SK-N-SH treated with all-trans-retinoic acid at 6 μM for 48 hours (cell line): ENCODE results near the gene USP40.

Source experiments
- PATZ1 ChIP-seq: fragments of 250-450 bp; sonication (Bioruptor Pico); IDR thresholded peaks from 2 replicates; pipeline ENCODE4 v1.8.0; 2020; ENCODE audit warnings: mild to moderate bottlenecking, moderate library complexity, borderline replicate concordance
- POU6F1 ChIP-seq: fragments of 250-450 bp; sonication (Bioruptor Pico); IDR thresholded peaks from 2 replicates; pipeline ENCODE4 v1.8.0; 2021; ENCODE audit warnings: low read depth, mild to moderate bottlenecking, moderate library complexity, borderline replicate concordance

- TF ChIP-seq PATZ1 (CRISPR knock-in tag), result no peak
- TF ChIP-seq POU6F1 (CRISPR knock-in tag), result no peak
Observed at GRCh38 chr2:233479616-233480489, 86.7 kb downstream of the USP40 start.
